Measurements from ENCODE around the gene FARP1. TPM values are rescaled to one million over a fixed set of nuclear protein-coding genes. Genes with fewer than 3 reads are reported as not detected.
"Not testable (repeated sequence)": the region's sequence is repeated elsewhere in the genome, so short reads cannot be mapped to it uniquely, and the experiment has no call there.

Gene FARP1
- total RNA-seq, 1 donor from 2014 or later: 110 TPM

GRCh38 chr13:98228661-98229341, 85.9 kb downstream of the FARP1 start:
- Histone ChIP-seq H3K27me3 (ENCODE audit: low read depth) (no peaks in the 10 kb centered on the region), H3K4me1 (peaks cover 6% of the 10 kb centered on the region), H3K9me3 (no peaks in the 10 kb centered on the region), H3K4me3 (no peak overlapping the region), H3K27ac (no peak overlapping the region), H3K36me3 (no peaks in the 10 kb centered on the region)
- ATAC-seq (no peak), DNase-seq (no peak)
- no peak for TF ChIP-seq CTCF (IDR thresholded peaks at IDR 0.05)
- intact Hi-C loops (cut with DNase I): no loop called here

- H3K4me3 ChIP-seq; DNase-seq; H3K4me1 ChIP-seq; H3K9me3 ChIP-seq; ATAC-seq; intact Hi-C loops (cut with DNase I); H3K36me3 ChIP-seq; H3K27me3 ChIP-seq (ENCODE audit: low read depth); H3K27ac ChIP-seq: not testable (repeated sequence)
Measured at GRCh38 chr13:98230762-98231161, 87.9 kb downstream of the FARP1 start.

- H3K4me3 ChIP-seq: no peak overlapping the region
- H3K27me3 ChIP-seq (ENCODE audit: low read depth): no peaks in the 10 kb centered on the region
- H3K9me3 ChIP-seq: no peaks in the 10 kb centered on the region
- H3K4me1 ChIP-seq: peaks cover 6% of the 10 kb centered on the region
- intact Hi-C loops (cut with DNase I): no loop called here
- no peak overlapping the region for H3K27ac ChIP-seq
- no peaks in the 10 kb centered on the region for H3K36me3 ChIP-seq
- no peak for TF ChIP-seq CTCF (IDR thresholded peaks at IDR 0.05)
- ATAC-seq: no peak
- DNase-seq: no peak
Measured at GRCh38 chr13:98232456-98232855, 89.6 kb downstream of the FARP1 start.

GRCh38 chr13:98233127-98233526, 90.2 kb downstream of the FARP1 start:
- TF ChIP-seq CTCF (IDR thresholded peaks at IDR 0.05): no peak
- no peak overlapping the region for H3K4me3 ChIP-seq
- H3K9me3 ChIP-seq: no peaks in the 10 kb centered on the region
- ATAC-seq: peak in 1 of 2 donors; percentile 63
- no peak for DNase-seq
- H3K4me1 ChIP-seq: peaks cover 6% of the 10 kb centered on the region
- intact Hi-C loops (cut with DNase I): no loop called here
- H3K27me3 ChIP-seq (ENCODE audit: low read depth): no peaks in the 10 kb centered on the region
- H3K36me3 ChIP-seq: no peaks in the 10 kb centered on the region
- no peak overlapping the region for H3K27ac ChIP-seq

GRCh38 chr13:98234348-98234747, 91.5 kb downstream of the FARP1 start:
- TF ChIP-seq CTCF (IDR thresholded peaks at IDR 0.05): no peak
- H3K9me3 ChIP-seq: no peaks in the 10 kb centered on the region

GRCh38 chr13:98236197-98236596, 93.3 kb downstream of the FARP1 start:
- intact Hi-C loops (cut with DNase I): no loop called here
- Histone ChIP-seq H3K4me1 (peaks cover 6% of the 10 kb centered on the region), H3K27ac (no peak overlapping the region), H3K4me3 (no peak overlapping the region), H3K9me3 (no peaks in the 10 kb centered on the region), H3K27me3 (ENCODE audit: low read depth) (no peaks in the 10 kb centered on the region), H3K36me3 (no peaks in the 10 kb centered on the region)
- ATAC-seq: no peak
- no peak for TF ChIP-seq CTCF (IDR thresholded peaks at IDR 0.05)
- no peak for DNase-seq

More at GRCh38 chr13:98234348-98234747, 91.5 kb downstream of the FARP1 start:
- peaks cover 6% of the 10 kb centered on the region for H3K4me1 ChIP-seq
- no peak overlapping the region for H3K4me3 ChIP-seq
- H3K27ac ChIP-seq: peak overlapping the region; percentile 25
- DNase-seq: no peak
- H3K36me3 ChIP-seq: no peaks in the 10 kb centered on the region
- ATAC-seq: peak in 1 of 2 donors; percentile 26
- H3K27me3 ChIP-seq (ENCODE audit: low read depth): no peaks in the 10 kb centered on the region
- intact Hi-C loops (cut with DNase I): no loop called here

Measured in lower lobe of right lung (tissue), 2 donors.